Activated gamma-delta T cell treated with Interleukin-2 at 50 U/mL for 16 hours (primary cell): ENCODE results near the gene UPK1B.
"Not testable (repeated sequence)": the region's sequence is repeated elsewhere in the genome, so short reads cannot be mapped to it uniquely, and the experiment has no call there.

Experiments used
- DNase-seq: peaks from one replicate; pipeline ENCODE4 v3.0.0-alpha.2; 2020

Gene UPK1B

GRCh38 chr3:119173325-119173724 is at the start of gene UPK1B:
TSS of gene UPK1B (plus strand) at chr3:119173598. CDS start at chr3:119186742, 13,144 bp downstream.
- DNase-seq = no peak

- no peak for DNase-seq
These were observed 48.1 kb upstream of the UPK1B start for GRCh38 chr3:119125342-119125741.

GRCh38 chr3:119125742-119126504 is 47.5 kb upstream of the UPK1B start:
- no peak for DNase-seq

GRCh38 chr3:119130291-119130690 is 43.1 kb upstream of the UPK1B start:
- DNase-seq = not testable (repeated sequence)

- DNase-seq = not testable (repeated sequence)
These were observed 41.1 kb upstream of the UPK1B start for GRCh38 chr3:119132291-119132690.

- DNase-seq = not testable (repeated sequence)
These were observed 34.0 kb upstream of the UPK1B start for GRCh38 chr3:119139360-119139759.

GRCh38 chr3:119140466-119140865 is 32.9 kb upstream of the UPK1B start:
- no peak for DNase-seq

GRCh38 chr3:119145128-119145499 is 28.3 kb upstream of the UPK1B start:
- DNase-seq = no peak

GRCh38 chr3:119145500-119146167 is 27.8 kb upstream of the UPK1B start, which contains the start of gene TEX55:
TSS of gene TEX55 (plus strand) at chr3:119146165. CDS start at chr3:119146190, 25 bp downstream.
- DNase-seq = no peak

GRCh38 chr3:119146578-119147375 is 26.6 kb upstream of the UPK1B start:
- DNase-seq = no peak

- no peak for DNase-seq
These were observed 25.9 kb upstream of the UPK1B start for GRCh38 chr3:119147494-119147893.

- DNase-seq = no peak
These were observed 24.8 kb upstream of the UPK1B start for GRCh38 chr3:119148493-119149180.

GRCh38 chr3:119149484-119149883 is 23.9 kb upstream of the UPK1B start:
- no peak for DNase-seq

- no peak for DNase-seq
These were observed 16.5 kb upstream of the UPK1B start for GRCh38 chr3:119156868-119157267.

GRCh38 chr3:119157971-119158370 is 15.4 kb upstream of the UPK1B start:
- DNase-seq = no peak

- no peak for DNase-seq
These were observed 13.0 kb upstream of the UPK1B start for GRCh38 chr3:119160361-119160760.

- no peak for DNase-seq
These were observed 12.6 kb upstream of the UPK1B start for GRCh38 chr3:119160815-119161214.

GRCh38 chr3:119161240-119161639 is 12.2 kb upstream of the UPK1B start:
- DNase-seq = no peak

- not testable (repeated sequence) for DNase-seq
These were observed 8.7 kb upstream of the UPK1B start for GRCh38 chr3:119164745-119165144.

- DNase-seq = no peak
These were observed 2.6 kb upstream of the UPK1B start for GRCh38 chr3:119170821-119171220.

- DNase-seq = no peak
These were observed 2.7 kb downstream of the UPK1B start for GRCh38 chr3:119175872-119176756.

- no peak for DNase-seq
These were observed 3.4 kb downstream of the UPK1B start for GRCh38 chr3:119176778-119177177.
